MM.1S (cell line): ENCODE data around the gene BEND7.

ENCODE experiments used
- DNase-seq: peaks from one replicate; pipeline ENCODE4 v3.0.0-alpha.2; 2015
- H2AFZ ChIP-seq: fragments of 300-600 bp; sonication (generic); 2 replicates; pipeline ENCODE4 v1.6.0; 2016; ENCODE audit warnings: antibody characterized with exemption, low read length
- H3F3A ChIP-seq: fragments of 300-600 bp; sonication (generic); 2 replicates; pipeline ENCODE4 v1.6.1; 2016; ENCODE audit warnings: mild to moderate bottlenecking, antibody characterized with exemption, low read length, moderate library complexity, mixed read lengths; ENCODE audit not compliant: insufficient read depth
- H3K27ac ChIP-seq: fragments of 300-600 bp; sonication (generic); 2 replicates; pipeline ENCODE4 v1.5.1; 2016; ENCODE audit warnings: mild to moderate bottlenecking, low read length
- H3K27me3 ChIP-seq: fragments of 300-600 bp; sonication (generic); replicated peaks from 2 replicates; pipeline ENCODE4 v1.6.0; 2016; ENCODE audit warnings: low read length; ENCODE audit not compliant: insufficient read depth
- H3K36me3 ChIP-seq: fragments of 300-600 bp; sonication (generic); replicated peaks from 2 replicates; pipeline ENCODE4 v1.6.1; 2016; ENCODE audit warnings: mild to moderate bottlenecking, low read length, mixed read lengths; ENCODE audit not compliant: insufficient read depth
- H3K4me1 ChIP-seq: fragments of 300-600 bp; sonication (generic); 2 replicates; pipeline ENCODE4 v1.6.1; 2016; ENCODE audit warnings: low read length, mixed read lengths
- H3K4me2 ChIP-seq: fragments of 300-600 bp; sonication (generic); 2 replicates; pipeline ENCODE4 v1.6.0; 2016; ENCODE audit warnings: low read depth, low read length
- H3K4me3 ChIP-seq: fragments of 300-600 bp; sonication (generic); 2 replicates; pipeline ENCODE4 v1.5.1; 2016; ENCODE audit warnings: low read length, mixed read lengths
- H3K79me2 ChIP-seq: fragments of 300-600 bp; sonication (generic); 2 replicates; pipeline ENCODE4 v1.6.1; 2016; ENCODE audit warnings: mixed run types, low read length, mixed read lengths
- H3K9ac ChIP-seq: fragments of 300-600 bp; sonication (generic); 2 replicates; pipeline ENCODE4 v1.6.1; 2016; ENCODE audit warnings: low read length, mixed read lengths
- H3K9me2 ChIP-seq: fragments of 300-600 bp; sonication (generic); replicated peaks from 2 replicates; pipeline ENCODE4 v1.6.1; 2016; ENCODE audit warnings: mild to moderate bottlenecking, low read length, mixed read lengths; ENCODE audit not compliant: insufficient read depth
- H3K9me3 ChIP-seq: fragments of 300-600 bp; sonication (generic); replicated peaks from 2 replicates; pipeline ENCODE4 v1.6.1; 2016; ENCODE audit warnings: mild to moderate bottlenecking, low read length, mixed read lengths; ENCODE audit not compliant: insufficient read depth
- H4K20me1 ChIP-seq: fragments of 300-600 bp; sonication (generic); 2 replicates; pipeline ENCODE4 v1.6.1; 2016; ENCODE audit warnings: mild to moderate bottlenecking, low read length, moderate library complexity, mixed read lengths; ENCODE audit not compliant: insufficient read depth
- CTCF ChIP-seq: fragments of 300-600 bp; sonication (generic); IDR thresholded peaks from 2 replicates; pipeline ENCODE4 v1.5.1; 2016; ENCODE audit warnings: antibody characterized with exemption, low read length, mixed read lengths
- EZH2 ChIP-seq: fragments of 300-600 bp; sonication (generic); optimal IDR thresholded peaks from 2 replicates; pipeline ENCODE3; 2017; ENCODE audit warnings: low read depth, mild to moderate bottlenecking, antibody characterized with exemption, low read length, mixed read lengths
- EZH2phosphoT487 ChIP-seq: fragments of 300-600 bp; sonication (generic); IDR thresholded peaks from 2 replicates; pipeline ENCODE4 v1.6.1; 2018; ENCODE audit warnings: antibody characterized with exemption, low read length

The BEND7 gene

GRCh38 chr10:13421382-13421917 is 107.4 kb downstream of the BEND7 start:
- no peak for DNase-seq
- Histone ChIP-seq H3K36me3 (no peaks in the 10 kb centered on the region), H3K27ac (no peak overlapping the region), H3K27me3 (no peaks in the 10 kb centered on the region), H2AFZ (no peak overlapping the region), H3K9me2 (no peaks in the 10 kb centered on the region), H3K79me2 (no peaks in the 10 kb centered on the region), H3K4me1 (no peaks in the 10 kb centered on the region), H3K9me3 (no peaks in the 10 kb centered on the region), H4K20me1 (no peaks in the 10 kb centered on the region), H3K9ac (no peak overlapping the region), H3K4me2 (no peak overlapping the region), H3F3A (no peaks in the 10 kb centered on the region), H3K4me3 (no peak overlapping the region)
- TF ChIP-seq EZH2phosphoT487 (no peak), CTCF (no peak), EZH2 (no peak)

GRCh38 chr10:13420532-13421307 is 108.1 kb downstream of the BEND7 start:
- peak overlapping the region; percentile 17; the same call in 1 of the 2 replicates for H3K27ac ChIP-seq
- no peaks in the 10 kb centered on the region for H3K4me1 ChIP-seq
- no peak overlapping the region for H3K4me2 ChIP-seq
- no peak overlapping the region for H3K4me3 ChIP-seq
- H3K9me2 ChIP-seq: no peaks in the 10 kb centered on the region
- H2AFZ ChIP-seq: peak overlapping the region; percentile 39; the same call in 1 of the 2 replicates
- no peaks in the 10 kb centered on the region for H3K79me2 ChIP-seq
- no peaks in the 10 kb centered on the region for H3F3A ChIP-seq
- peak; percentile 28 for DNase-seq
- H3K9ac ChIP-seq: no peak overlapping the region
- no peaks in the 10 kb centered on the region for H3K27me3 ChIP-seq
- H3K36me3 ChIP-seq: no peaks in the 10 kb centered on the region
- no peaks in the 10 kb centered on the region for H4K20me1 ChIP-seq
- no peak for TF ChIP-seq EZH2phosphoT487
- no peak for TF ChIP-seq EZH2
- TF ChIP-seq CTCF: no peak
- H3K9me3 ChIP-seq: no peaks in the 10 kb centered on the region

GRCh38 chr10:13417459-13418126 is 111.2 kb downstream of the BEND7 start:
- Histone ChIP-seq H2AFZ (no peak overlapping the region), H3K4me1 (no peaks in the 10 kb centered on the region), H4K20me1 (no peaks in the 10 kb centered on the region), H3K27ac (no peak overlapping the region), H3K9ac (no peak overlapping the region), H3K9me2 (no peaks in the 10 kb centered on the region), H3K4me3 (no peak overlapping the region), H3K79me2 (no peaks in the 10 kb centered on the region), H3K4me2 (no peak overlapping the region), H3F3A (no peaks in the 10 kb centered on the region), H3K27me3 (no peaks in the 10 kb centered on the region), H3K36me3 (no peaks in the 10 kb centered on the region), H3K9me3 (no peaks in the 10 kb centered on the region)
- no peak for DNase-seq
- TF ChIP-seq CTCF: no peak
- no peak for TF ChIP-seq EZH2phosphoT487
